OCI-LY1 (cell line): Measurements from ENCODE around the gene LTF.

ENCODE experiments used
- CTCF ChIP-seq: fragments of 200-600 bp; sonication (generic), shearing (Covaris generic); IDR thresholded peaks from 2 replicates; pipeline ENCODE4 v1.5.1; 2017; ENCODE audit warnings: mild to moderate bottlenecking, antibody characterized with exemption, low read length, moderate library complexity, mixed read lengths
- EZH2 ChIP-seq: fragments of 200-600 bp; sonication (generic), shearing (Covaris generic); IDR thresholded peaks from 2 replicates; pipeline ENCODE4 v1.8.0; 2017; ENCODE audit warnings: borderline replicate concordance, mixed run types, mild to moderate bottlenecking, antibody characterized with exemption, low read length, moderate library complexity, mixed read lengths

- no peak for TF ChIP-seq CTCF
- TF ChIP-seq EZH2: no peak
Measured at GRCh38 chr3:46479021-46479420, 14.3 kb upstream of the LTF start.
